Measurements from ENCODE around the gene EMB.
"Not testable (repeated sequence)": the region's sequence is repeated elsewhere in the genome, so short reads cannot be mapped to it uniquely, and the experiment has no call there.

The EMB gene, protein sequence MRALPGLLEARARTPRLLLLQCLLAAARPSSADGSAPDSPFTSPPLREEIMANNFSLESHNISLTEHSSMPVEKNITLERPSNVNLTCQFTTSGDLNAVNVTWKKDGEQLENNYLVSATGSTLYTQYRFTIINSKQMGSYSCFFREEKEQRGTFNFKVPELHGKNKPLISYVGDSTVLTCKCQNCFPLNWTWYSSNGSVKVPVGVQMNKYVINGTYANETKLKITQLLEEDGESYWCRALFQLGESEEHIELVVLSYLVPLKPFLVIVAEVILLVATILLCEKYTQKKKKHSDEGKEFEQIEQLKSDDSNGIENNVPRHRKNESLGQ

DNA sequence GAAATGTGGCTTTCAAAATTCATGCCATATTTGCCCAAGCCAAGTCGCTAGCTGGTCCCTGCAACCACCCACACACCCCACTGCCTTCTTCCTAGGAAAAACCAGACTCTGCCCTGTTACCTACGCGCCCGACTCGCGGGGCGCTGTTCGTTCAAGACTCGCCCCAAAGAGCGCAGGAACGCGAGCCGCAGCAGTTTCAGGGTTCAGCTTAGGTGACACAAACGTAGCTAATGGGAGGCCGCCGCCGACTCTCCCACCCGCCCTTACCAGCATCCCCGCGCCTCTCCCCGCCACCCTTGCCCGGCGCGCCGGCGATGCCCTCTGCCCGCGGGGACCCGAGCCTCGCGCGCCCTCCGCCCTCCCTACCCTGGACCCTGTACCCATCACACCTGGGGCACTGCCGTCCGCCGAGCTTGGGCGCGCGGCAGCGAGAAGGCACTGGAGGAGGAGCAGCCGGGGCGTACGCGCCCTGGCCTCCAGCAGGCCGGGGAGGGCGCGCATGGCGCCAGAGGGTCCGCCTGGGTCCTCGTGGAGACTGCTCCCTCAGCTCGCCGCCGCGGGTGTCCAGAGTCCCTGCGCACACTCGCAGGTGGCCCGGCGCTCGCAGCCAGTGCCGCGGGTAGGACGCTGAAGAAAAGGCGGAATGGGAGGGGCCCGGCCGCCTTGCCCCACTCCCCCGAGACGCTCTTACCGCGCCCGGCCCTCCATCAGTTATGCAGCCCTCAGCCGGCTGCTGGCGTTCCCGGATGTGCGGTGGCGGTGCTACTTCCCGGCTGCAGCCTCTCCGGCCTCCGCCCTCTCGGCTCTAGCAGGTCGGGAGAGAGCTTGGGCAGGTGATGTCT, at the start of gene EMB:
Gene EMB (minus strand): TSS at position 638 of the 842 bp plus-strand sequence. CDS start 137 bp downstream, at position 501.
- DNase-seq, result peak; percentile 38 to 67

DNA sequence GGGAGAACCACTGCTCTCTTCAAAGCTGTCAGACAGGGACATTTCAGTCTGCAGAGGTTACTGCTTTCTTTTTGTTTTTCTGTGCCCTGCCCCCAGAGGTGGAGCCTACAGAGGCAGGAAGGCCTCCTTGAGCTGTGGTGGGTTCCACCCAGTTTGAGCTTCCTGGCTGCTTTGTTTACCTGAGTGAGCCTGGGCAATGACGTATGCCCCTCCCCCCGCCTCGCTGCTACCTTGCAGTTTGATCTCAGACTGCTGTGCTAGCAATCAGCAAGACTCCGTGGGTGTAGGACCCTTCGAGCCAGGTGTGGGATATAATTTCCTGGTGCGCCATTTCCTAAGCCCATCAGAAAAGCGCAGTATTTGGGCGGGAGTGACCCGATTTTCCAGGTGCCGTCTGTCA, 48.4 kb upstream of the EMB start:
- DNase-seq, result not testable (repeated sequence)

DNA sequence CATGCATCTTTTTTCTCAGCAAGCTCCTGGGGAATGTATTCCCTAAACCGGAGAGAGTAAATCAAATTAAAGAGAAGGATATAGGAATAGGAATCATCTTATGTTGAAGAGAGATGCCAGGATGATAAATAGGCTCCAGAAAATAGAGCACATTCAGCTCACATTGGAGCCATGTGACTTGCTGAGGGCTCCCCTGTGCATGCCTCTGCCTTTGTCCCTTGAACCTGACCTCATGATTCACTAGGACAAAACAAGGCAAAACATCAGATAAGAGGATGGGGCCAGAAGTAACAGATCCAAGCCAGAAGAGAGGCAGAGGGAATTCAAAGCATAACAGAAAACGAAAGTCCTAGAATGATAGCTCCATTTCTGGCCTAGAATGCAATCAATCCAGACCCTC, 37.7 kb upstream of the EMB start:
- DNase-seq, result not testable (repeated sequence)

DNA sequence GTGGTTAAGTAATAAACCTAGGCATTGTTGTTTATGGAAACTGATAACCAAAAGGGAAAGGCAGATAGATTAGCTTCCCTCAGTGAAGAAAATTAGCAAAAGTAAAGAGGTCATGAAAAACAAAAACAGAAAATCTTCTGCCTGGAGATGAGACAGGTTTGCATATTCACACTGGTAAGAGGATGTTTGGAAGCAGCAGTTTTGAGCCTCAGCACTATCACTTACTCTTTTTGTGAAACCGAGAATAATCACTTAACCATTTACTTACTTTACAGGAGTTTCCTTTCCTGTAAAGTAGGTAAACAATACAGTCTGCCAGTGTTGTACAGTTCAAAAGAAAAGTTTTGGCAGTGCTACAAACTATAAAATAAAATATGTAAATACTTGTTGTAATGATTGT, 35.5 kb upstream of the EMB start:
- no peak for DNase-seq

DNA sequence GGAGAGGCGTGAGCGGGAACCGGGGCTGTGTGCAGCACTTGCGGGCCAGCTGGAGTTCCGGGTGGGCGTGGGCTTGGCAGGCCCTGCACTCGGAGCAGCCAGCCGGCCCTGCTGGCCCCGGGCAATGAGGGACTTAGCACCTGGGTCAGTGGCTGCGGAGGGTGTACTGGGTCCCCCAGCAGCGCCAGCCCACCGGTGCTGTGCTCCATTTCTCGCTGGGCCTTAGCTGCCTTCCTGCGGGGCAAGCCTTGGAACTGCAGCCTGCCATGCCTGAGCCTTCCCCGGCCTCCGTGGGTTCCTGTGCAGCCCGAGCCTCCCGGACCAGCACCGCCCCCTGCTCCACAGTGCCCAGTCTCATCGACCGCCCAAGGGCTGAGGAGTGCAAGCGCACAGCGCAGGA, 23.9 kb upstream of the EMB start:
- DNase-seq, result not testable (repeated sequence)

DNA sequence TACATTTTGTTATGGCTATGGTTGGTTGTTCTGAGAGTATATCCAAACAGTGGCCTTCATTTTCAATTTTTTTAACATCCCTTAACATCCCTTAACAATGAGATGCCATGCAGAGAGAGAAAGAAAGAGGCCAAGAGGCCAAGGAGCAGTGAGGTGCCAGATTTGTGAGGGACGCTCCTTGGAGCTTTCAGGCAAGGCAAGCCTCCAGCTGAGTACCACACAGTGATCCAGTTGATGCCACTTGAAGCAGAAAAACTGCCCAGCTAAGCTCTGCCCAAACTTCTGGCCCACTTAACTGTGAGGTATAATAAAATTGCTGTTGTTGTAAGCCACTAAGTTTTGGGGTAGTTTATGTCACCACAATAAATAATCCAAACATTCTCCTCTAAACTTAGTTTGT, 22.6 kb upstream of the EMB start:
- DNase-seq, result no peak

DNA sequence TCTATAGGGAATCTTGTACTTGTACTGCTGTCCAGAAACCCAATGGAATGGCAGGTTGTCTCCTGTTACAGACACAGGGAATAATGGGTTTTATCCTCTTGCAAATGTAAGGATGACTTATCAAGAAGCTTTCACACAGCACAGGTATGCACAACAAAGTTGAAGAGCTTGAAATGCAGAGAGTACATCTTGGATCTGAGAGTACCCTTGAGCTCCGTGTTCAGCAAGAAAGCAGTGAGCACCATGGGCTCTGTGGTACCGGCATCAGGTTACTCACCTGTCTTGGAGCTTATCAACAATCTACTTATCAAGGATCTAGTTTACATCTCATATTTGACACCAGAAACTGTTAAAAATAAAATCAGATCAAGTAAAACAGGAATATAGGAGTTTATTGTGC, 22.0 kb upstream of the EMB start:
- no peak for DNase-seq

DNA sequence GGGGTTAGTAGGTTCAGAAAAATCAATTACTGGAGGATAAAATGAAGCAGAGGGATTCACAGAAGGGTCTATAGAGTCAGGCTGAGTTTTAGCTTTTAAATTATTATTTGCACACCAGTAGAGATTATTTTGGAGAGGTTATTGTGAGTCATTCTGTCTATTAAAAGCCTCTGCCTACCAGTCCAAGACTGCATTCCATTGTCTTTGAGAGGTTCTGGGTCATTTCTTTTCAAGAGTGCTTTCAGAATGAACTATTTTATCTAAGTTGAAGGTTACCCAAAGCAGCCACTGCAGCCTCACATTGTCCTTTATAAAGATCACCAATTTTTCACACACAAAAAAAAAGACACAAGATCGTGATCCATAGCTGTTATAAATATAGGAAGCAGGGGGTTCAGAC, 21.5 kb upstream of the EMB start:
- DNase-seq, result not testable (repeated sequence)

DNA sequence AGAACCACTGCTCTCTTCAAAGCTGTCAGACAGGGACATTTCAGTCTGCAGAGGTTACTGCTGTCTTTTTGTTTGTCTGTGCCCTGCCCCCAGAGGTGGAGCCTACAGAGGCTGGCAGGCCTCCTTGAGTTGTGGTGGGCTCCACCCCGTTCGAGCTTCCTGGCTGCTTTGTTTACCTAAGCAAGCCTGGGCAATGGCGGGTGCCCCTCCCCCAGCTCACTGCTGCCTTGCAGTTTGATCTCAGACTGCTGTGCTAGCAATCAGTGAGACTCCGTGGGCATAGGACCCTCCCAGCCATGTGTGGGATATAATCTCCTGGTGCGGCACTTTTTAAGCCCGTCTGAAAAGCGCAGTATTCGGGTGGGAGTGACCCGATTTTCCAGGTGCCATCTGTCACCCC, 17.3 kb upstream of the EMB start:
- DNase-seq, result not testable (repeated sequence)

DNA sequence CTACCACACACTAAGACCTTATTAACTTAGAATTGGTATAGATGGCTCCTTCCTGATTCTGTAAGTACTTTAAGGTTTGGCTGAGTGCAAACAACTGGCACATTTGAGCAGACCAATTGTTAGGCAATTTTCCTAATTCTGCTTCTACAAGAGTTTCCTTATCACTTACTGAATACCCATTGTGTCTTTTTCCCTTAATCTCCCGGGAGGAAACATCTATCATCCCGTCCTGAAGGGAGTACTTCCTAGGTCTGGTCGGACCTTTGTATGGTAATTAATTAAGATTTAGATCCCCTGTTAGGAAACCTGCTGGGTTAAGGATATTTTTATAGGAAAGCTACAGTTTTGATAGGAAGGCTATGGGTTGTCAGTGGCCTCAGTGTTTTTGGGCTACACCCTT, 8.2 kb upstream of the EMB start:
- DNase-seq, result not testable (repeated sequence)

DNA sequence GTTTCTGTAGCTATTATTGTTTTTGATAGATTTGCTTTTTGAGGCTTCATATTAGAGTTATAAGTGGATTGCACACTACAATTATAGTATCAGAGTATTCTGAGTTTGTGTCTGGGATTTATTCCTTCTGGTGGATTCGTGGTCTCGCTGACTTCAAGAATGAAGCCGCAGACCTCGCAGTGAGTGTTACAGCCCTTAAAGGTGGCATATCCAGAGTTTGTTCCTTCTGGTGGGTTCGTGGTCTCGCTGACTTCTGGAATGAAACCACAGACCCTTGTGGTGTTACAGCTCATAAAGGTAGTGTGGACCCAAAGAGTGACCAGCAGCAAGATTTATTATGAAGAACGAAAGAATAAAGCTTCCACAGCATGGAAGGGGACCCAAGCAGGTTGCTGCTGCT, 6.9 kb upstream of the EMB start:
- DNase-seq, result no peak

DNA sequence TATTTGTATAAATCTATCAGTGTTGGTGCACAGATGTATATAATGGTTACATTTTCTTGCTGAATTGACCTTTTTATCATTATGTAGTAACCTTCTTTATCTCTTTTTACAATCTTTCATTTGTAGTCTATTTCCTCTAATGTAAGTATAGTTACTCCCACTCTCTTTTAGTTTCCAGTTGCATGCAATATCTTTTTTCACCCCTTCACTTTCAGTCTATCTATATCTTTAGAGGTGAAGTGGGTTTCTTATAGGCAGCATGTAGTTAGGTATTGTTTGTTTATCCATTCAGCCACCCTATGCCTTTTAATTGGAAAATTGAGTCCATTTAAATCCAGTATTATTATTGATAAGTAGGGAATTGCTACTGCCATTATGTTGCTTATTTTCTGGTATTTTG, 6.1 kb upstream of the EMB start:
- DNase-seq, result no peak

DNA sequence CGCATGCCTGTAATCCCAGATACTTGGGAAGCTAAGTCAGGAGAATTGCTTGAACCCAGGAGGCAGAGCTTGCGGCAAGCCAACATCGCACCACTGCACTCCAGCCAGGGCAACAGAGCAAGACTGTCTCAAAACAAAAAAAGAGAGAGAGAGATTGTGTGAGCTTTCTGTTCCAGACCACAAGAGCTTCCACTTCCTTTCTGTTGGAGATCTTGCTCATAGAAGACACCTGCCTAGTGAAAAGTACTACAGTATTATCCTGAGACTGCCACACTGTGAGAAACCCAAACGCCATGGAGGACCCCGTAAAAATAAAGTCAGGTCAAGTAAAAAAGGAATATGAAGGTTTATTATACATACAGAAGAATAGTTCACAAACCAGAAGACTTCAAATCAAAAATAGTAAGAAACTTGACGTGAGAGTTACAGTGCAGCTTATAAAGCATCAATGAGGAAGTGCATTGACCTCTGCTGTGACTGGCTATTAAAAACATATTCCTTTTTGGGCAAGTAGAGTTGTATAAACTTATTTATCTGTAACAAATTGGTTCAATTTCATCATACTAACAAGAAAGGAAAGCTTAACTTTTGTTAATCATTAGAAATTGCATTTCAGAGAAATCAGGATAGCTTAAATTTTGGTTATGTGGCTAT, 4.3 kb upstream of the EMB start:
- DNase-seq, result no peak

DNA sequence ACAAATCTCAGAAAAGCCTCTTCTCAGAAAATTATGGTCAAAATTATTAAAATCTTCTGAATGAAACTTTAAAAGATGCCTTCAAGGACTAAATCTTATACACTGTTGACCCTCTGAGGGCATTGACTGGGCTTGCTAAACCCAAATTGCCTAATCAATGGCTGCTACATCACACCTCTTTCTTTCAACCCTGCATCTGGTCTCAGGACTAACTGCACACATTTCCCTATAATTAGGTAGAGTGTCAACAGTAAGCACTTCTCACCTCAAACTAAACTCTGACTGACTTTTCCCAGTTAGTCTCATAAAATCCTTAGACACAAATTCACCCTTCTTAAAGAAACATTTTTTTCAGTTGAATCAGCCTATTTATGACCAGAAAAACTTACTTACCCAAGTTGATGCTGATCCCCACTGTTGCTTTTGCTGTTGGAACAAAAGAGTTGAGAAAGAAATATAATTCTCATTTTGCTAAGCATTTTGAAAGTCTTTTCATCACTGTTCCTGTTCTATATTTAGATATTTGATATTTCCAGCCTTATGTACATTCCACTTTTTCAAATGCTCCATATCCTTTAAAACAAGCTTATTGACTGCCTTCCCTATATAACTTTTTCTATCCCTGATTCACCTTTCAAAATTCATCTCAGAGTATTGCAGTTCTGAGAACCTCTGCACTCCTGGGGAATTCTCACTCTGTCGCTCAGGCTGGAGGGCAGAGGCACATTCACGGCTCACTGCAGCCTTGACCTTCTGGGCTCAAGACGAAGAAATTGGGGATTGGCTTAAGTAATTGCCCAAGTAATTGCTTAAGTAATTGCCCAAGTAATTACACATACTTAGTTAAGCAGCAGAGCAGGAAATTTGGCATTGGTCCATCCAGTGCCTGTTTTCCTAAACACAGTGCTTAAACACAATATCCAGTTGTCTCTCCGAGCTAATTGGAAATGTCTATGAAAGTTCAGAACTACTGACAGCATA, 1.8 kb upstream of the EMB start:
- not testable (repeated sequence) for DNase-seq

DNA sequence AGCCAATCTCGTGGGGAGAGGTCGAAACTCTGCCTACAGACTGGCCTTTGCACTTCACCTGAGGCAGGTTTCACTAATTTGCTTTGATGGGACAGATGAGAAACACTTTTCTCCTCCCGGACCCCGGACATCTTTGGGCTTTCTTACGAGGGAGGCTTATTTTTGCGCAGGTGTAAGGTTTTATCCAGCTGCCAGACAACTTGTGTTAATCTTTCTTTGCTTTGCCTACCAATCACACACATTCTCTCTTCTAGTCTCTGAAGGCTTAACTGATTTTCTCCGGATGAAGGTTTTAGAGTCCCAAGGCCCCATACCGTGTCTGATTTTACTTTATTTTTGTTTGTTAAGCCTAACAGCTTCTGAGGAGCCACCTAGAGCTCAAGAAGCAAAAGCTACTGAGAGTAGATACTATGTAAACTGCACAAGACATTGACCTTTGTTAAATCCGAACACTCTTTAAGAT, 436 bp upstream of the EMB start:
- DNase-seq, result no peak

DNA sequence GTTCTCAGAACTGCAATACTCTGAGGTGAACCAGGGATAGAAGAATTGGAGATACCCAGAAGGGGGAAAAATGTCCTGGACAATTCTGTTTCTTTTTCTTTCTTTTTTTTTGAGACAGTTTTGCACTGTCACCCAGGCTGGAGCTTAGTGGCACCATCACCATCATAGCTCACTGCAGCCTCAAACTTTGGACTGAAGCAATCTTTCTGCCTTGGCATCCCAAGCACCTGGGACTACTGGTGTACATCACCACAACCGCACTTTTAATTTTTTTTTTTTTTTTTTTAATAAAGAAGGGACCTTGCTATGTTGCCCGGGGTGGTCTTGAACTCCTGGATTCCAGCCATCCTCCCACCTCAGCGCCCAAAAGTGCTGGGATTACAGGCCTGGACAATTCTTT, 1.9 kb downstream of the EMB start:
- DNase-seq, result no peak

DNA sequence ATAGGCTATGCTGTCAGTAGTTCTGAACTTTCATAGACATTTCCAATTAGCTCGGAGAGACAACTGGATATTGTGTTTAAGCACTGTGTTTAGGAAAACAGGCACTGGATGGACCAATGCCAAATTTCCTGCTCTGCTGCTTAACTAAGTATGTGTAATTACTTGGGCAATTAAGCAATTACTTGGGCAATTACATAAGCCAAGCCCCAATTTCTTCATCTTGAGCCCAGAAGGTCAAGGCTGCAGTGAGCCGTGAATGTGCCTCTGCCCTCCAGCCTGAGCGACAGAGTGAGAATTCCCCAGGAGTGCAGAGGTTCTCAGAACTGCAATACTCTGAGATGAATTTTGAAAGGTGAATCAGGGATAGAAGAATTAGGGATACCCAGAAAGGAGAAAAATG, 3.0 kb downstream of the EMB start:
- DNase-seq, result not testable (repeated sequence)

DNA sequence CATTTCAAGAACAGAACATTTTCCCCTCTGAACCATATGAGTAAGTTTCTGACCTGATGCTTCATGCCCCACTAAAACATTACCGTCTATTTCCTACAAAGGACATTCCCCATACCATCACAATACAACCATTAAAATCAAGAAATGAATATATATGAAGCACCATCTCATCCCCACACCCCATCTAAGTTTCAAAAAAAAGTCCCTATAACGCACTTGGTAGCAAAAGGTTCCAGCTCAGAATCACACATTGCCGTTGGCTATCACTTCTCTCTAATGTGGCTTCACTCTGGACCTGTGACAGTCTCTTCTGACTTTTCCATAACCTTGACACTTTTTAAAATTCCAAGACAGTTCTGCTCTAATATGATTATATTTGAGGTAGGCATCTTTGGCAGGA, 5.9 kb downstream of the EMB start:
- DNase-seq, result no peak

DNA sequence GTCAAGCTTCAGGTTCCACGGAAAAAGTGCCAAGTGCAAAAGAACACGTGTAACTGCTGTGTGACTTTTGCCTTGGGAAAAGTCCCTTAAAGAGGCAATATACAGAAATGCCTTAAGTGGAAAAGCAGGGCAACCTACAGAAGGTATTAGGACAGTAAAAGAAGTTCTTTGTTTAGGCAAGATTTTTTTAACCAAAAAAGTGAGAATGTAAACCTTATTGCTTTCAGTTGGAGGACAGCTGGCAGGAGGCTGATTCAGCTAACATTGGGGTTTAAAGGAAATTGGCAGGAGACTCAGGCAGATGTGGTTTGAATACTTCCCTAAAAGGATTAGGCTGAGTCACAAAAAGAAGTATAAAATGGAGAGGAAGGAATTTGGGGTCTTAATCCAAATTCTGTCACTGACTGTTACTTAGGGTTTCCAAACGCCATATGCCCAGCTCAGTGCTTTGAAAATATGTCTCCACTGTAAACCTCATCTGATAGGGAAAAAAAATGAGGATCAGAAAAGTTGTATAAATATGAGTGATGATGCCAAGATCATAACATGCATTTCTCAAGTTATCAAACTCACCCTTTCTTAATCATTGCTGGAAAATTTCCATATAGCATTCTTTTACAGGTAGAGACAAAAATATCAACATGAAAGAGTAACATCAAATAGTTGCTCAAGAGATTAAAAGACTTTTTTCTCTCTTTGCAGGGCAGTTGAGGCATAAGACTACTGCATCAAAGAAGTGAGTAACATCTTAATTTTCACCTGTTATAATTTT, 9.8 kb downstream of the EMB start:
- not testable (repeated sequence) for DNase-seq

DNA sequence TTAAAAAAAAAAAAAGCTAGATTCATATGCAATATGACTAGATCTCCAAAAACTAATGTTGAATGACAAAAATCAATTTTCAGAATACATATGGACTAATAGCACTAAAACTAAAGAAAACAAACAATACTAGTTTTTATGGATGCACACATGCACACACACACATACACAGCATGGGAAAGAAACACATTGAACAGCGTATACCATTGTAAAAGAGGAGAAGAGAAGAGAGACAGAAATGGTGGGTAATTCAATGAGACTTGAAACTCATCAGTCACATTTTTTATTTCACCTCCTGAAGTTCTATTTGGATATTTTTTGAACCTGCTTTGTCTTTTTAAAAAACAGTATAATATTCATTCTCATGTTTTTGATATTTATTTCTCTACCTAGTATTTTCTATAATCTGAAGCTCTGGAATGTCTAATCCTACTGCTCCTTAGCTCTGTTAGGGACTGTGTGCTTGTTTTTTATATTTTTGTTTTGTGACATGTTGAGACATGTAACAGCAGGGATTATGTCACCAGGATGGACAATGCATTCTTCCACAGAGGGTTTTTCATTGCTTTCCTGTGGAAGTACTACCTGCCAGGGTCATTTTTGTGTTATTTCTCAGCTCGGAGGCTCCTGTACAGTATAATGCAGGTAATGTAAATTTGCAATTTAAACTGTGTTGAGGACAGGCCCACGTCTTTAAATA, 17.8 kb downstream of the EMB start:
- DNase-seq, result not testable (repeated sequence)

All from SW 1271 (cell line).